SJSA1 (cell line): Measurements from ENCODE around the gene SLC1A7. TPM values are rescaled to one million over a fixed set of nuclear protein-coding genes. Genes with fewer than 3 reads are reported as not detected.

Experiments used
- DNase-seq, 2 experiments: peaks; one replicate each; pipeline ENCODE4 v3.0.0-alpha.2; 2015 to 2020; ENCODE audit warnings: low spot score in 2 of 2, low read depth in 1 of 2
- H3K27ac ChIP-seq: fragments of 250-450 bp; sonication (Bioruptor Pico); 2 replicates; pipeline ENCODE4 v1.5.1; 2020; ENCODE audit warnings: mild to moderate bottlenecking, moderate library complexity
- H3K27me3 ChIP-seq: fragments of 250-450 bp; sonication (Bioruptor Pico); replicated peaks from 2 replicates; pipeline ENCODE4 v1.5.1; 2020; ENCODE audit warnings: mild to moderate bottlenecking, moderate library complexity
- H3K36me3 ChIP-seq: fragments of 250-450 bp; sonication (Bioruptor Pico); 2 replicates; pipeline ENCODE4 v1.5.1; 2020; ENCODE audit warnings: mild to moderate bottlenecking
- H3K4me1 ChIP-seq: fragments of 250-450 bp; sonication (Bioruptor Pico); replicated peaks from 2 replicates; pipeline ENCODE4 v1.6.1; 2021; ENCODE audit warnings: mild to moderate bottlenecking
- H3K4me3 ChIP-seq: fragments of 250-450 bp; sonication (Bioruptor Pico); 2 replicates; pipeline ENCODE4 v1.5.1; 2020; ENCODE audit warnings: mild to moderate bottlenecking
- H3K9me3 ChIP-seq: fragments of 250-450 bp; sonication (Bioruptor Pico); replicated peaks from 2 replicates; pipeline ENCODE4 v1.5.1; 2020; ENCODE audit warnings: mild to moderate bottlenecking
- total RNA-seq: library from RNA; depleted of rRNA; stranded (reverse); fragments of >200 nt; shearing (Covaris generic); gene quantifications from 2 replicates; pipeline ENCODE4 v1.2.3, GENCODE V29; 2014

Gene SLC1A7
- total RNA-seq, 1 experiment from 2014 or later, result 12.1 TPM

- Histone ChIP-seq H3K27me3 (no peaks in the 10 kb centered on the region), H3K36me3 (no peaks in the 10 kb centered on the region), H3K27ac (no peak overlapping the region), H3K9me3 (no peaks in the 10 kb centered on the region), H3K4me3 (no peak overlapping the region), H3K4me1 (peaks cover 5% of the 10 kb centered on the region)
- no peak for DNase-seq
Measured at GRCh38 chr1:53153752-53154151, 11.3 kb upstream of the SLC1A7 start.

GRCh38 chr1:53148123-53148522 is 5.7 kb upstream of the SLC1A7 start:
- peak overlapping the region; percentile 99 for H3K27ac ChIP-seq
- peaks cover 47% of the 10 kb centered on the region for H3K4me1 ChIP-seq
- H3K27me3 ChIP-seq, result no peaks in the 10 kb centered on the region
- H3K9me3 ChIP-seq, result no peaks in the 10 kb centered on the region
- H3K4me3 ChIP-seq, result no peak overlapping the region
- DNase-seq, result peak in 1 of 2 experiments; percentile 75
- H3K36me3 ChIP-seq, result no peaks in the 10 kb centered on the region

DNA sequence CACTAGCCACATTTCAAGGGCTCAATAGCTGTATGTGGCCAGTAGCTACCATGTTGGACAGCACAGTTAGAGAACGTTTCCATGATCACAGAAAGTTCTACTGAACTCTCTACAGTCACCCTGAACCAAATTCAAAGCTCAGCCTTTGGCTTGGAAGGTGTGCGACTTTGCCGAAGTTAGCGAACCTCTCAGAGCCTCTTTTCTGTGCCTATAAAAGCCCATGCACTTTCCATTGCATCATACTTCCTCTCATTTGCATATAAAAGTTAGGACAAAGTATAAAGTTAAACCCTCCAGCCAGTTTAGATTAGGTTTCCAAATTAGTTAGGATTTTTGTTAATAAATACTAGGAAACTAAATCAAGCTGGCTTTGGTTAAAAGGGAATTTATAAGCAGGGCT is 4.7 kb upstream of the SLC1A7 start:
- Histone ChIP-seq H3K4me1 (peaks cover 47% of the 10 kb centered on the region), H3K9me3 (no peaks in the 10 kb centered on the region), H3K27ac (peak overlapping the region; percentile 99), H3K4me3 (no peak overlapping the region), H3K36me3 (no peaks in the 10 kb centered on the region), H3K27me3 (no peaks in the 10 kb centered on the region)
- DNase-seq, result no peak

GRCh38 chr1:53145942-53146708 is 3.7 kb upstream of the SLC1A7 start:
- Histone ChIP-seq H3K9me3 (no peaks in the 10 kb centered on the region), H3K36me3 (no peaks in the 10 kb centered on the region), H3K4me3 (no peak overlapping the region), H3K4me1 (peaks cover 47% of the 10 kb centered on the region), H3K27ac (peak overlapping the region; percentile 99), H3K27me3 (no peaks in the 10 kb centered on the region)
- peak; percentile 98 to 100 for DNase-seq

- DNase-seq, result no peak
- H3K27ac ChIP-seq, result peak overlapping the region; percentile 99
- no peak overlapping the region for H3K4me3 ChIP-seq
- H3K27me3 ChIP-seq, result no peaks in the 10 kb centered on the region
- no peaks in the 10 kb centered on the region for H3K36me3 ChIP-seq
- no peaks in the 10 kb centered on the region for H3K9me3 ChIP-seq
- peaks cover 50% of the 10 kb centered on the region for H3K4me1 ChIP-seq
Measured at GRCh38 chr1:53145619-53145941, 3.1 kb upstream of the SLC1A7 start.

- no peak for DNase-seq
- Histone ChIP-seq H3K9me3 (no peaks in the 10 kb centered on the region), H3K36me3 (no peaks in the 10 kb centered on the region), H3K27me3 (no peaks in the 10 kb centered on the region), H3K4me1 (peaks cover 55% of the 10 kb centered on the region), H3K27ac (peak overlapping the region; percentile 99), H3K4me3 (no peak overlapping the region)
Measured at GRCh38 chr1:53145051-53145600, 2.7 kb upstream of the SLC1A7 start.

GRCh38 chr1:53144201-53144600 is 1.8 kb upstream of the SLC1A7 start:
- no peak for DNase-seq
- H3K4me1 ChIP-seq, result peaks cover 63% of the 10 kb centered on the region
- H3K9me3 ChIP-seq, result no peaks in the 10 kb centered on the region
- H3K27me3 ChIP-seq, result no peaks in the 10 kb centered on the region
- no peak overlapping the region for H3K4me3 ChIP-seq
- no peaks in the 10 kb centered on the region for H3K36me3 ChIP-seq
- H3K27ac ChIP-seq, result no peak overlapping the region

DNA sequence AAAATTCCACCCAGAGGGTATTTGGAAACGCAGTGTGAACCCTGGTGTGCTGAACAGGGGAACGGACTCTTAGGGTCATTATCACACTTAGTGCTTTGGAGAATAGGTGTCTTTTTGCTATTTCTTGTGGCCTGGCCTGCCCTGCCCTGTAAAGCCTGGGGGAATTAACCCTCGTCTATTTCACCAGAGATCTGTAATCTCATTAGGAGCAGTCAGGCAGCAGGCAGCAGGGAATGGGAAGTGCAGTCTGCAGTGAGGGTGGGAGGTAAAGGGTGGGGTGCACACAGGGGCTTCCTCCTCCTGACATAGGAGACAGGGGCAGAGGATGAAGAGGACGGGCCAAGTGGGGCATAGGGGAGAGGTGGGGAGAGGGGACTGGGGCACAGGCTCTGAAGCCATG is 1.1 kb upstream of the SLC1A7 start:
- Histone ChIP-seq H3K9me3 (no peaks in the 10 kb centered on the region), H3K4me3 (no peak overlapping the region), H3K27me3 (no peaks in the 10 kb centered on the region), H3K4me1 (peaks cover 58% of the 10 kb centered on the region), H3K27ac (no peak overlapping the region), H3K36me3 (no peaks in the 10 kb centered on the region)
- DNase-seq, result no peak

GRCh38 chr1:53141487-53142055 is 867 bp downstream of the SLC1A7 start:
- Histone ChIP-seq H3K4me3 (no peak overlapping the region), H3K27ac (no peak overlapping the region), H3K36me3 (no peaks in the 10 kb centered on the region), H3K9me3 (peaks cover 7% of the 10 kb centered on the region), H3K27me3 (no peaks in the 10 kb centered on the region), H3K4me1 (peaks cover 38% of the 10 kb centered on the region)
- DNase-seq, result no peak

DNA sequence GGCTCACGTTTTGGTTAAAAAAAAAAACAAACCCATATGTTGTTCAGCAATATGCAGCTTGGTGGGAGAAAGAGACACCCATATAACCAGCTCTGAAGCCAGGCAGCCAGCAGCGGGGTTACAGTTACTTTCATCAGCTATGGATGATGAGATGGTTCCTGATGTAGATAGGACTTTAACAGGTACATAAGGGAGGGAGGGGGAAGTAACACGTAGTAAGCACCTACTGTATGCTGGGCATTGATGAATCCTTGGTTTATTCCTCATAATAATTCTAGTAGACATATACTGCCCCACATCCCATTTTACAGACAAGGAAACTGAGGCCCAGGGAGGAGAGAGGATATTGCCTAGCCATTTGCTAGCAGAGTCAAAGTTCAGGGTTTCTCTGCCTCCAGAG is 2.0 kb downstream of the SLC1A7 start:
- Histone ChIP-seq H3K4me1 (peaks cover 34% of the 10 kb centered on the region), H3K27me3 (no peaks in the 10 kb centered on the region), H3K9me3 (peaks cover 7% of the 10 kb centered on the region), H3K4me3 (no peak overlapping the region), H3K36me3 (no peaks in the 10 kb centered on the region), H3K27ac (no peak overlapping the region)
- DNase-seq, result no peak

GRCh38 chr1:53139951-53140361 is 2.5 kb downstream of the SLC1A7 start:
- DNase-seq, result peak in 1 of 2 experiments; percentile 37
- H3K27ac ChIP-seq, result peak overlapping the region; percentile 49
- no peaks in the 10 kb centered on the region for H3K27me3 ChIP-seq
- no peaks in the 10 kb centered on the region for H3K36me3 ChIP-seq
- H3K4me3 ChIP-seq, result no peak overlapping the region
- peaks cover 7% of the 10 kb centered on the region for H3K9me3 ChIP-seq
- H3K4me1 ChIP-seq, result peaks cover 34% of the 10 kb centered on the region

DNA sequence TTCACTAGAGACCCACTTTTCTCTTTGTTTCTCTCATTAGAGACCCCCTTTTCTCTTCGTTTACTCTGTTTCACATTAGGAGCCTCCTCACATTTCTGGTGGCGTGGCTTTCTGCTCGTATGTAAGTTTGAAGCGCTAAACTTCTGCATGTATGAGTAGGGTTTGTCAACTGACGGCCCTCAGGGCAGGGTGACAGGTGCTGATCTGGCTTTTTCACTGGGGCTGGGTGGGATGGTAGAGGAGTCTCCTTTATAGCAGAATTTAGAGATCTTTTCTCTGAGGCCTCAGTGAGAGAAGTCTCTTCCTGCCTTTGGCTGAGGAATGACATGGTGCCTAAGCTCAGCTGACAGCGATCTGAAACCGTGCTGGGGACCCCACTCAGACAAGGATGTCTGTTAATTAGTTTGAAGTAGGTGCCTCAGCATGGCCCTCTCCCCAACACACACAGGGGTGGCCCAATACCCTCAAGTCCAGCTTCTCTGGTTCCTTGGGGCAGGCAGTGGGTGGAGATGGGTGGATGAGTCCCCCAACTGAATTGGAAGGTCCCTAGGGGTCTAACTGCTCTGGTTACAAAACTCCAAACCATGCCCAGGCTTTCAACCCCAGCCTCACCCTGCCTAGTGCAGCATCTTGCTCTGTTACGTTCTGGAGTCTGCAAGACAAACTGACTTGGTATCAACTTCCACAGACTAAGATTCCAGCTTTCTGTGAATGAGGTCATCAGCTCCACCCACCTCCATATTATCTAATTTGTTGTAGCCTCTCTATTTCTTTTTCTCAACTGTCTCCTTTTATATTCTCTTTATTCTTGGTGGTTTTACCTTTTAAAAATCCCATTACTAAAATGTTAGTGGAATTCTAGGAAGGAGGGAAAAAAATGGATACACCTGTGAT is 3.2 kb downstream of the SLC1A7 start:
- Histone ChIP-seq H3K27me3 (no peaks in the 10 kb centered on the region), H3K36me3 (no peaks in the 10 kb centered on the region), H3K4me3 (no peak overlapping the region), H3K9me3 (peaks cover 9% of the 10 kb centered on the region), H3K27ac (peak overlapping the region; percentile 49), H3K4me1 (peaks cover 37% of the 10 kb centered on the region)
- DNase-seq, result no peak

DNA sequence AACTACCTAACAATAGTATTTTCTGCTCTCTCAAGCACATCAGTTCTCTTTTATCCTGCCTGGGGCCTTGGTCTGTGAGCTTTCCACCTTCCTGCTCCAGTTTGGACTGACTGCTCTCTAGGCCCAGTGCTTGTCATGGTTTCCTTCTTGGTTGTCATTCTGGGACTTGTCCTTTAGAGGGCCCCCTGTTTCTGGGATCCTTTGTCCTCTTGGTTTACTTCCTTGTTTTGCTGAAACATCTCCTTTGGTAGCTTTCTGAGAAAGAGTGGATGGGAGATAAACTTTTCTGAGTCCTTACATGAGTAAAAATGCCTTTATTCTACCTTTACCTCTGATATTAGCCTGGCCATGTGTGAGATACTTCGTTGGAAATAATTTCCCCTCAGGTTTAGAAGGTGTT is 4.7 kb downstream of the SLC1A7 start:
- Histone ChIP-seq H3K27ac (no peak overlapping the region), H3K4me3 (no peak overlapping the region), H3K9me3 (peaks cover 11% of the 10 kb centered on the region), H3K36me3 (no peaks in the 10 kb centered on the region), H3K27me3 (no peaks in the 10 kb centered on the region), H3K4me1 (peaks cover 45% of the 10 kb centered on the region)
- no peak for DNase-seq

DNA sequence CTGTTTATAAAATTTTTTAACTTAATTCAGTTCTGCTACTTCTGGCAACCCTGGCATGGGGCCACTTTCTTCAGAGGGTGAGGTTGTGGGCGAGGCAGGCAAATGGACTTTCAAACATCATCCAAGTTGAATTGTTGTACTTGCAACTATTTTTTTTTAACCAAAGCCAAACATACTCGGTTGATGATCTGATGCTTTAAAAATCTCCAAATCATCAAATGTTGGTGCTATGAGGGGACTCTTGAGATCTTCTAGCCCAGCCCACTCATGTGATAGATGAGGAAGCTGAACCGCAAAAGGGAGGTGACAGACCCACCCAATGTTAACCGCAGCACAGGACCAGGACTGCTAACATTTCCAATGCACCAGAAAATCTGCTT is 6.7 kb downstream of the SLC1A7 start:
- Histone ChIP-seq H3K27me3 (no peaks in the 10 kb centered on the region), H3K4me1 (peaks cover 43% of the 10 kb centered on the region), H3K36me3 (no peaks in the 10 kb centered on the region), H3K27ac (peak overlapping the region; percentile 95), H3K9me3 (peaks cover 11% of the 10 kb centered on the region), H3K4me3 (no peak overlapping the region)
- peak; percentile 91 to 98 for DNase-seq
